Measurements from ENCODE around the gene HELQ. TPM values are rescaled to one million over a fixed set of nuclear protein-coding genes. Genes with fewer than 3 reads are reported as not detected.
A peak's percentile ranks its signal among the peaks of the same experiment; 100 is the strongest.

HELQ gene
- total and polyA plus RNA-seq, 2 of the 13 experiments (the other 11 are each of a cell fraction or from before 2014, with no cell fraction given) = 6.6 to 10.8 TPM

DNA sequence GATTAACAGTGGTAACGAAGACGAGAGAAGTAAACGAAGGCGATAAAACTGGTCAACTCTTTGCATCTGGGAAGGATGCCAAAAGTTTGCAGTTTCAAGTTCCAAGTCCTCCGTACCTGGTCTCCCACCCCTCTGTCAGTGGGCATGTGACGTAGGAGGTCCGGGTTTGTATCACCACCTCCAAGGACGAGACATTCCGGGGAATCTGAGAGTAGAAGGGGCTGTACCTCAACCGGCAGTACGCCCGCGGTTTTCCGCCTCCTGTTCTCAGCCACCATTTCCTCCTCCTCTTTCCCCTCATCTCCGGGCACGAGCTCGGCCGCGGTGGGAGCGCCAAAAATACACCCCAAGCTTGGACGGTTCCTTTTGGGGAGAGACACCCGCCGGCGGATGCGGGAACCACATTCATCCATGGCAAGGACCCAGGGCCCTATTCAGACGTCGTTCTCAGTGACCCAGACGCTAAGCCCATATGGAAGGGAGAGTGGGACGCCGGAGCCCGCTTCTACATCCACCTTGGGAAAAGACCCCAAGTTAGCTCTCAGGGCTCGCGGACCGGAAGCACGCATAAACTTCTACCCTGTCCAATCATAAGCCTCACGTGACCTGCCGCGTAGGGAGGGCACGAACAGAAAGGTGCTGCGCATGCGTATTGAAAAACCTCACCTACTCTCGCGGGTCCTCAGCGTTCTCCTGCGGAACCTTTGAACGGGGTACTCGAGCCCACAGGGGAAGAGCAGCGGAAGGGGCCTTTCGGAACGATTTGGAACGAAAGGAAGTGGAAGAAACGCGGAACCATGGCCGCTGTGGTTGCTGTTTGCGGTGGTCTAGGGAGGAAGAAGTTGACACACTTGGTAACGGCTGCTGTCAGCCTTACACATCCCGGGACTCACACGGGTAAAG lies at the start of gene HELQ, which contains the start of gene MRPS18C (continued):
- TF ChIP-seq SUZ12 (IDR thresholded peaks at IDR 0.05; ENCODE audit: low read depth, low read length) = no peak
- no peak for TF ChIP-seq ZNF33B (CRISPR knock-in tag; IDR thresholded peaks at IDR 0.05)
- TF ChIP-seq CBX2 (IDR thresholded peaks at IDR 0.05; ENCODE audit: low read depth, low read length) = no peak
- TF ChIP-seq CBX2 (CRISPR knock-in tag; IDR thresholded peaks at IDR 0.05; ENCODE audit: low read depth) = no peak
- TF ChIP-seq SALL1 (CRISPR knock-in tag; IDR thresholded peaks at IDR 0.05) = peak; percentile 92
- TF ChIP-seq NCOA5 (CRISPR knock-in tag; IDR thresholded peaks at IDR 0.05) = no peak
- TF ChIP-seq, protein P1, sequence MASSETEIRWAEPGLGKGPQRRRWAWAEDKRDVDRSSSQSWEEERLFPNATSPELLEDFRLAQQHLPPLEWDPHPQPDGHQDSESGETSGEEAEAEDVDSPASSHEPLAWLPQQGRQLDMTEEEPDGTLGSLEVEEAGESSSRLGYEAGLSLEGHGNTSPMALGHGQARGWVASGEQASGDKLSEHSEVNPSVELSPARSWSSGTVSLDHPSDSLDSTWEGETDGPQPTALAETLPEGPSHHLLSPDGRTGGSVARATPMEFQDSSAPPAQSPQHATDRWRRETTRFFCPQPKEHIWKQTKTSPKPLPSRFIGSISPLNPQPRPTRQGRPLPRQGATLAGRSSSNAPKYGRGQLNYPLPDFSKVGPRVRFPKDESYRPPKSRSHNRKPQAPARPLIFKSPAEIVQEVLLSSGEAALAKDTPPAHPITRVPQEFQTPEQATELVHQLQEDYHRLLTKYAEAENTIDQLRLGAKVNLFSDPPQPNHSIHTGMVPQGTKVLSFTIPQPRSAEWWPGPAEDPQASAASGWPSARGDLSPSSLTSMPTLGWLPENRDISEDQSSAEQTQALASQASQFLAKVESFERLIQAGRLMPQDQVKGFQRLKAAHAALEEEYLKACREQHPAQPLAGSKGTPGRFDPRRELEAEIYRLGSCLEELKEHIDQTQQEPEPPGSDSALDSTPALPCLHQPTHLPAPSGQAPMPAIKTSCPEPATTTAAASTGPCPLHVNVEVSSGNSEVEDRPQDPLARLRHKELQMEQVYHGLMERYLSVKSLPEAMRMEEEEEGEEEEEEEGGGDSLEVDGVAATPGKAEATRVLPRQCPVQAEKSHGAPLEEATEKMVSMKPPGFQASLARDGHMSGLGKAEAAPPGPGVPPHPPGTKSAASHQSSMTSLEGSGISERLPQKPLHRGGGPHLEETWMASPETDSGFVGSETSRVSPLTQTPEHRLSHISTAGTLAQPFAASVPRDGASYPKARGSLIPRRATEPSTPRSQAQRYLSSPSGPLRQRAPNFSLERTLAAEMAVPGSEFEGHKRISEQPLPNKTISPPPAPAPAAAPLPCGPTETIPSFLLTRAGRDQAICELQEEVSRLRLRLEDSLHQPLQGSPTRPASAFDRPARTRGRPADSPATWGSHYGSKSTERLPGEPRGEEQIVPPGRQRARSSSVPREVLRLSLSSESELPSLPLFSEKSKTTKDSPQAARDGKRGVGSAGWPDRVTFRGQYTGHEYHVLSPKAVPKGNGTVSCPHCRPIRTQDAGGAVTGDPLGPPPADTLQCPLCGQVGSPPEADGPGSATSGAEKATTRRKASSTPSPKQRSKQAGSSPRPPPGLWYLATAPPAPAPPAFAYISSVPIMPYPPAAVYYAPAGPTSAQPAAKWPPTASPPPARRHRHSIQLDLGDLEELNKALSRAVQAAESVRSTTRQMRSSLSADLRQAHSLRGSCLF (CRISPR knock-in tag; IDR thresholded peaks at IDR 0.05; ENCODE audit: borderline replicate concordance) = no peak
- TF ChIP-seq TARDBP (CRISPR knock-in tag; IDR thresholded peaks at IDR 0.05) = peak; percentile 99
- peak; percentile 96 for TF ChIP-seq KLF6 (CRISPR knock-in tag; IDR thresholded peaks at IDR 0.05)
- TF ChIP-seq IKZF1 (IDR thresholded peaks at IDR 0.05) = no peak
- 0 out of 2 replicates have a peak, but pooled peaks have one; percentile 17 for TF ChIP-seq JDP2 (CRISPR knock-in tag; IDR thresholded peaks at IDR 0.05; ENCODE audit: borderline replicate concordance)
- TF ChIP-seq ZNF572 (CRISPR knock-in tag; IDR thresholded peaks at IDR 0.05) = 0 out of 2 replicates have a peak, but pooled peaks have one; percentile 17
- TF ChIP-seq, protein P2, sequence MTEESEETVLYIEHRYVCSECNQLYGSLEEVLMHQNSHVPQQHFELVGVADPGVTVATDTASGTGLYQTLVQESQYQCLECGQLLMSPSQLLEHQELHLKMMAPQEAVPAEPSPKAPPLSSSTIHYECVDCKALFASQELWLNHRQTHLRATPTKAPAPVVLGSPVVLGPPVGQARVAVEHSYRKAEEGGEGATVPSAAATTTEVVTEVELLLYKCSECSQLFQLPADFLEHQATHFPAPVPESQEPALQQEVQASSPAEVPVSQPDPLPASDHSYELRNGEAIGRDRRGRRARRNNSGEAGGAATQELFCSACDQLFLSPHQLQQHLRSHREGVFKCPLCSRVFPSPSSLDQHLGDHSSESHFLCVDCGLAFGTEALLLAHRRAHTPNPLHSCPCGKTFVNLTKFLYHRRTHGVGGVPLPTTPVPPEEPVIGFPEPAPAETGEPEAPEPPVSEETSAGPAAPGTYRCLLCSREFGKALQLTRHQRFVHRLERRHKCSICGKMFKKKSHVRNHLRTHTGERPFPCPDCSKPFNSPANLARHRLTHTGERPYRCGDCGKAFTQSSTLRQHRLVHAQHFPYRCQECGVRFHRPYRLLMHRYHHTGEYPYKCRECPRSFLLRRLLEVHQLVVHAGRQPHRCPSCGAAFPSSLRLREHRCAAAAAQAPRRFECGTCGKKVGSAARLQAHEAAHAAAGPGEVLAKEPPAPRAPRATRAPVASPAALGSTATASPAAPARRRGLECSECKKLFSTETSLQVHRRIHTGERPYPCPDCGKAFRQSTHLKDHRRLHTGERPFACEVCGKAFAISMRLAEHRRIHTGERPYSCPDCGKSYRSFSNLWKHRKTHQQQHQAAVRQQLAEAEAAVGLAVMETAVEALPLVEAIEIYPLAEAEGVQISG (CRISPR knock-in tag; IDR thresholded peaks at IDR 0.05) = peak; percentile 96
- no peak for TF ChIP-seq HDAC6 (IDR thresholded peaks at IDR 0.05; ENCODE audit: low read depth, low read length)
- TF ChIP-seq, protein P3, sequence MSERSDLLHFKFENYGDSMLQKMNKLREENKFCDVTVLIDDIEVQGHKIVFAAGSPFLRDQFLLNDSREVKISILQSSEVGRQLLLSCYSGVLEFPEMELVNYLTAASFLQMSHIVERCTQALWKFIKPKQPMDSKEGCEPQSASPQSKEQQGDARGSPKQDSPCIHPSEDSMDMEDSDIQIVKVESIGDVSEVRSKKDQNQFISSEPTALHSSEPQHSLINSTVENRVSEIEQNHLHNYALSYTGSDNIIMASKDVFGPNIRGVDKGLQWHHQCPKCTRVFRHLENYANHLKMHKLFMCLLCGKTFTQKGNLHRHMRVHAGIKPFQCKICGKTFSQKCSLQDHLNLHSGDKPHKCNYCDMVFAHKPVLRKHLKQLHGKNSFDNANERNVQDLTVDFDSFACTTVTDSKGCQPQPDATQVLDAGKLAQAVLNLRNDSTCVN (CRISPR knock-in tag; IDR thresholded peaks at IDR 0.05; ENCODE audit: borderline replicate concordance) = peak; percentile 52
- no peak; the same call in 1 of the 2 replicates for TF ChIP-seq ZNF746 (CRISPR knock-in tag; IDR thresholded peaks at IDR 0.05)
- TF ChIP-seq NFYC (CRISPR knock-in tag; IDR thresholded peaks at IDR 0.05) = peak; percentile 82
- TF ChIP-seq, protein P4, sequence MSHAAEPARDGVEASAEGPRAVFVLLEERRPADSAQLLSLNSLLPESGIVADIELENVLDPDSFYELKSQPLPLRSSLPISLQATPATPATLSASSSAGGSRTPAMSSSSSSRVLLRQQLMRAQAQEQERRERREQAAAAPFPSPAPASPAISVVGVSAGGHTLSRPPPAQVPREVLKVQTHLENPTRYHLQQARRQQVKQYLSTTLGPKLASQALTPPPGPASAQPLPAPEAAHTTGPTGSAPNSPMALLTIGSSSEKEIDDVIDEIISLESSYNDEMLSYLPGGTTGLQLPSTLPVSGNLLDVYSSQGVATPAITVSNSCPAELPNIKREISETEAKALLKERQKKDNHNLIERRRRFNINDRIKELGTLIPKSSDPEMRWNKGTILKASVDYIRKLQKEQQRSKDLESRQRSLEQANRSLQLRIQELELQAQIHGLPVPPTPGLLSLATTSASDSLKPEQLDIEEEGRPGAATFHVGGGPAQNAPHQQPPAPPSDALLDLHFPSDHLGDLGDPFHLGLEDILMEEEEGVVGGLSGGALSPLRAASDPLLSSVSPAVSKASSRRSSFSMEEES (CRISPR knock-in tag; IDR thresholded peaks at IDR 0.05) = peak; percentile 79
- 0 out of 2 replicates have a peak, but pooled peaks have one; percentile 42 for TF ChIP-seq THYN1 (CRISPR knock-in tag; IDR thresholded peaks at IDR 0.05; ENCODE audit: borderline replicate concordance, low read depth)
